ENCODE results near the gene RAVER1. TPM values are rescaled to one million over a fixed set of nuclear protein-coding genes. Genes with fewer than 3 reads are reported as not detected.
A peak's percentile ranks its signal among the peaks of the same experiment; 100 is the strongest.

The RAVER1 gene
- total RNA-seq, 1 experiment from 2014 or later: 86.9 TPM

- Mint-ChIP-seq H3K27me3 (ENCODE audit: low read depth) (peaks cover 93% of the 10 kb centered on the region), H3K9me3 (no peaks in the 10 kb centered on the region), H3K4me1 (peaks cover 25% of the 10 kb centered on the region), H3K4me3 (peak overlapping the region; percentile 76), H3K27ac (no peak overlapping the region), H3K36me3 (no peaks in the 10 kb centered on the region)
- CTCF ChIA-PET: interaction anchor here (1.0 to 2.4 kb wide), 10 partner anchors 9 to 122 kb away, joined by 3 to 22 read pairs (median 4); partner anchors contain the start of genes ICAM1 and ICAM4
- peak; percentile 58 for DNase-seq (ENCODE audit: low spot score)
- 0 out of 2 replicates have a peak, but pooled peaks have one; percentile 4 for ATAC-seq
- TF ChIP-seq, protein P1, sequence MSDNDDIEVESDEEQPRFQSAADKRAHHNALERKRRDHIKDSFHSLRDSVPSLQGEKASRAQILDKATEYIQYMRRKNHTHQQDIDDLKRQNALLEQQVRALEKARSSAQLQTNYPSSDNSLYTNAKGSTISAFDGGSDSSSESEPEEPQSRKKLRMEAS (CRISPR knock-in tag; IDR thresholded peaks at IDR 0.05): 0 out of 2 replicates have a peak, but pooled peaks have one; percentile 48
- no peak for TF ChIP-seq ATF1 (CRISPR knock-in tag; IDR thresholded peaks at IDR 0.05)
- POLR2A ChIA-PET: interaction anchor here (0.7 to 1.0 kb wide), 3 partner anchors 14 to 45 kb away, joined by 3 to 4 read pairs (median 3); partner anchors contain the start of genes ICAM1 and ZGLP1
Measured at GRCh38 chr19:10295305-10295846, 38.0 kb downstream of the RAVER1 start.

DNA sequence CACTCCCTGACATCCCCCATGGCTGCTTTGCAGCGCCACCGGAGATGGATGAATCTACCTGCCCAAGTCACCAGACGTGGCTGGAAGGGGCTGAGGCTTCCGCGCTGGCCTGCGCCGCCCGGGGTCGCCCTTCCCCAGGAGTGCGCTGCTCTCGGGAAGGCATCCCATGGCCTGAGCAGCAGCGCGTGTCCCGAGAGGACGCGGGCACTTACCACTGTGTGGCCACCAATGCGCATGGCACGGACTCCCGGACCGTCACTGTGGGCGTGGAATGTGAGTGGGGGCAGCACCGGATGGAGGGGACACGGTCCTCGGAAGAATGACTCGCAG is 39.0 kb downstream of the RAVER1 start:
- Mint-ChIP-seq H3K4me1 (peaks cover 28% of the 10 kb centered on the region), H3K27ac (no peak overlapping the region), H3K36me3 (no peaks in the 10 kb centered on the region), H3K27me3 (ENCODE audit: low read depth) (peaks cover 97% of the 10 kb centered on the region), H3K9me3 (no peaks in the 10 kb centered on the region), H3K4me3 (peak overlapping the region; percentile 76; the same call in 1 of the 2 replicates)
- DNase-seq (ENCODE audit: low spot score): peak; percentile 68
- no peak for ATAC-seq
- TF ChIP-seq TEAD1 (CRISPR knock-in tag; IDR thresholded peaks at IDR 0.05): no peak
- no peak for TF ChIP-seq CREM (CRISPR knock-in tag; IDR thresholded peaks at IDR 0.05)
- TF ChIP-seq SMAD3 (CRISPR knock-in tag; IDR thresholded peaks at IDR 0.05; ENCODE audit: borderline replicate concordance): no peak
- no peak for TF ChIP-seq ZNF425 (CRISPR knock-in tag; conservative IDR thresholded peaks at IDR 0.05)
- TF ChIP-seq, protein P2, sequence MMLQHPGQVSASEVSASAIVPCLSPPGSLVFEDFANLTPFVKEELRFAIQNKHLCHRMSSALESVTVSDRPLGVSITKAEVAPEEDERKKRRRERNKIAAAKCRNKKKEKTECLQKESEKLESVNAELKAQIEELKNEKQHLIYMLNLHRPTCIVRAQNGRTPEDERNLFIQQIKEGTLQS (CRISPR knock-in tag; conservative IDR thresholded peaks at IDR 0.05): no peak
- no peak for TF ChIP-seq GRHL2 (CRISPR knock-in tag; IDR thresholded peaks at IDR 0.05; ENCODE audit: insufficient replicate concordance, severe bottlenecking)
- TF ChIP-seq TEAD4 (CRISPR knock-in tag; IDR thresholded peaks at IDR 0.05): no peak
- TF ChIP-seq, protein P3, sequence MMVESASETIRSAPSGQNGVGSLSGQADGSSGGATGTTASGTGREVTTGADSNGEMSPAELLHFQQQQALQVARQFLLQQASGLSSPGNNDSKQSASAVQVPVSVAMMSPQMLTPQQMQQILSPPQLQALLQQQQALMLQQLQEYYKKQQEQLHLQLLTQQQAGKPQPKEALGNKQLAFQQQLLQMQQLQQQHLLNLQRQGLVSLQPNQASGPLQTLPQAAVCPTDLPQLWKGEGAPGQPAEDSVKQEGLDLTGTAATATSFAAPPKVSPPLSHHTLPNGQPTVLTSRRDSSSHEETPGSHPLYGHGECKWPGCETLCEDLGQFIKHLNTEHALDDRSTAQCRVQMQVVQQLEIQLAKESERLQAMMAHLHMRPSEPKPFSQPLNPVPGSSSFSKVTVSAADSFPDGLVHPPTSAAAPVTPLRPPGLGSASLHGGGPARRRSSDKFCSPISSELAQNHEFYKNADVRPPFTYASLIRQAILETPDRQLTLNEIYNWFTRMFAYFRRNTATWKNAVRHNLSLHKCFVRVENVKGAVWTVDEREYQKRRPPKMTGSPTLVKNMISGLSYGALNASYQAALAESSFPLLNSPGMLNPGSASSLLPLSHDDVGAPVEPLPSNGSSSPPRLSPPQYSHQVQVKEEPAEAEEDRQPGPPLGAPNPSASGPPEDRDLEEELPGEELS (CRISPR knock-in tag; IDR thresholded peaks at IDR 0.05): no peak
- TF ChIP-seq USF1 (CRISPR knock-in tag; IDR thresholded peaks at IDR 0.05): no peak
- TF ChIP-seq ZBTB21 (CRISPR knock-in tag; IDR thresholded peaks at IDR 0.05; ENCODE audit: borderline replicate concordance): no peak
- no peak for TF ChIP-seq ZNF671 (CRISPR knock-in tag; IDR thresholded peaks at IDR 0.05)
- TF ChIP-seq, protein P4, sequence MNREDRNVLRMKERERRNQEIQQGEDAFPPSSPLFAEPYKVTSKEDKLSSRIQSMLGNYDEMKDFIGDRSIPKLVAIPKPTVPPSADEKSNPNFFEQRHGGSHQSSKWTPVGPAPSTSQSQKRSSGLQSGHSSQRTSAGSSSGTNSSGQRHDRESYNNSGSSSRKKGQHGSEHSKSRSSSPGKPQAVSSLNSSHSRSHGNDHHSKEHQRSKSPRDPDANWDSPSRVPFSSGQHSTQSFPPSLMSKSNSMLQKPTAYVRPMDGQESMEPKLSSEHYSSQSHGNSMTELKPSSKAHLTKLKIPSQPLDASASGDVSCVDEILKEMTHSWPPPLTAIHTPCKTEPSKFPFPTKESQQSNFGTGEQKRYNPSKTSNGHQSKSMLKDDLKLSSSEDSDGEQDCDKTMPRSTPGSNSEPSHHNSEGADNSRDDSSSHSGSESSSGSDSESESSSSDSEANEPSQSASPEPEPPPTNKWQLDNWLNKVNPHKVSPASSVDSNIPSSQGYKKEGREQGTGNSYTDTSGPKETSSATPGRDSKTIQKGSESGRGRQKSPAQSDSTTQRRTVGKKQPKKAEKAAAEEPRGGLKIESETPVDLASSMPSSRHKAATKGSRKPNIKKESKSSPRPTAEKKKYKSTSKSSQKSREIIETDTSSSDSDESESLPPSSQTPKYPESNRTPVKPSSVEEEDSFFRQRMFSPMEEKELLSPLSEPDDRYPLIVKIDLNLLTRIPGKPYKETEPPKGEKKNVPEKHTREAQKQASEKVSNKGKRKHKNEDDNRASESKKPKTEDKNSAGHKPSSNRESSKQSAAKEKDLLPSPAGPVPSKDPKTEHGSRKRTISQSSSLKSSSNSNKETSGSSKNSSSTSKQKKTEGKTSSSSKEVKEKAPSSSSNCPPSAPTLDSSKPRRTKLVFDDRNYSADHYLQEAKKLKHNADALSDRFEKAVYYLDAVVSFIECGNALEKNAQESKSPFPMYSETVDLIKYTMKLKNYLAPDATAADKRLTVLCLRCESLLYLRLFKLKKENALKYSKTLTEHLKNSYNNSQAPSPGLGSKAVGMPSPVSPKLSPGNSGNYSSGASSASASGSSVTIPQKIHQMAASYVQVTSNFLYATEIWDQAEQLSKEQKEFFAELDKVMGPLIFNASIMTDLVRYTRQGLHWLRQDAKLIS (CRISPR knock-in tag; IDR thresholded peaks at IDR 0.05; ENCODE audit: borderline replicate concordance): no peak
- TF ChIP-seq ESRRA (CRISPR knock-in tag; IDR thresholded peaks at IDR 0.05; ENCODE audit: borderline replicate concordance): no peak
- ChIA-PET POLR2A (no interaction called here), CTCF (interaction anchor here (0.6 to 9.0 kb wide), 6 partner anchors 23 to 113 kb away, joined by 3 to 180 read pairs (median 14); partner anchors contain the start of gene ICAM1)

All from WTC11 (cell line).